A673 (cell line): ENCODE results near the gene VAV1. TPM values are rescaled to one million over a fixed set of nuclear protein-coding genes. Genes with fewer than 3 reads are reported as not detected.

Experiments
- BruUV-seq: library from RNA; stranded (reverse); fragments of 400-500 nt; replicated peaks from 2 replicates; lab custom pipeline; 2021; lab: Mats Ljungman, UMichigan
- CTCF ChIA-PET: fragments of 300-600 bp; sonication (Branson Sonifier 250); formaldehyde crosslinking; loops from one replicate; lab custom pipeline; 2022; ENCODE audit warnings: antibody characterized with exemption; lab: Charles Lee
- POLR2A ChIA-PET: fragments of 300-600 bp; sonication (Branson Sonifier 250); formaldehyde crosslinking; loops from one replicate; lab custom pipeline; 2022; ENCODE audit warnings: antibody characterized with exemption; ENCODE audit not compliant: low non-redundant PET; lab: Charles Lee
- DNase-seq: peaks from one replicate; pipeline ENCODE4 v3.0.0-alpha.2; 2015; ENCODE audit warnings: low spot score
- H3K27ac ChIP-seq: fragments of 200-600 bp; sonication (generic); 2 replicates; pipeline ENCODE4 v1.5.1; 2016; ENCODE audit warnings: mixed run types, low read depth, mild to moderate bottlenecking, mixed read lengths, antibody characterized with exemption, low read length; ENCODE audit not compliant: poor library complexity, severe bottlenecking
- H3K27me3 ChIP-seq: fragments of 200-600 bp; sonication (generic); replicated peaks from 2 replicates; pipeline ENCODE4 v1.6.1; 2017; ENCODE audit warnings: mixed run types, low read depth, mild to moderate bottlenecking, mixed read lengths, antibody characterized with exemption, low read length; ENCODE audit not compliant: insufficient read depth, poor library complexity
- H3K36me3 ChIP-seq: fragments of 200-600 bp; sonication (generic); 2 replicates; pipeline ENCODE4 v1.6.1; 2016; ENCODE audit warnings: mixed run types, mild to moderate bottlenecking, mixed read lengths, antibody characterized with exemption, low read length; ENCODE audit not compliant: insufficient read depth, poor library complexity, severe bottlenecking
- H3K4me1 ChIP-seq: fragments of 200-600 bp; sonication (generic); 2 replicates; pipeline ENCODE4 v1.6.1; 2017; ENCODE audit warnings: mixed run types, mild to moderate bottlenecking, mixed read lengths, antibody characterized with exemption, low read length; ENCODE audit not compliant: insufficient read depth, poor library complexity, severe bottlenecking
- H3K4me3 ChIP-seq: fragments of 200-600 bp; sonication (generic); 2 replicates; pipeline ENCODE4 v1.5.1; 2016; ENCODE audit warnings: low read depth, mixed run types, mild to moderate bottlenecking, mixed read lengths, low read length; ENCODE audit not compliant: poor library complexity, severe bottlenecking
- H3K9me3 ChIP-seq: fragments of 200-600 bp; sonication (generic); 2 replicates; pipeline ENCODE4 v1.6.1; 2016; ENCODE audit warnings: mixed run types, low read depth, mild to moderate bottlenecking, mixed read lengths, antibody characterized with exemption, low read length; ENCODE audit not compliant: poor library complexity, severe bottlenecking
- EZH2 ChIP-seq: fragments of 200-600 bp; sonication (generic); IDR thresholded peaks from 2 replicates; pipeline ENCODE4 v1.6.1; 2017; ENCODE audit warnings: borderline replicate concordance, low read depth, mild to moderate bottlenecking, mixed read lengths, antibody characterized with exemption, low read length; ENCODE audit not compliant: poor library complexity, severe bottlenecking
- intact Hi-C: fragments of 100-400 bp; cut with micrococcal nuclease; formaldehyde crosslinking; loops from one replicate; pipeline ENCODE4 v1.10.0; 2022; ENCODE audit not compliant: unreplicated experiment
- total RNA-seq: library from RNA; stranded (reverse); gene quantifications from 2 replicates; pipeline ENCODE4 v1.2.3, GENCODE V29; 2021
- TF ChIP-seq, protein P1 (sequence below): fragments of 300-800, 200-600 bp; sonication (generic); conservative IDR thresholded peaks from 2 replicates; pipeline ENCODE4 v1.5.1; 2017; ENCODE audit warnings: low read depth, mild to moderate bottlenecking, antibody characterized with exemption, low read length, moderate library complexity, mixed read lengths

VAV1 gene
- total RNA-seq, 1 experiment from 2014 or later, result 51.6 TPM

DNA sequence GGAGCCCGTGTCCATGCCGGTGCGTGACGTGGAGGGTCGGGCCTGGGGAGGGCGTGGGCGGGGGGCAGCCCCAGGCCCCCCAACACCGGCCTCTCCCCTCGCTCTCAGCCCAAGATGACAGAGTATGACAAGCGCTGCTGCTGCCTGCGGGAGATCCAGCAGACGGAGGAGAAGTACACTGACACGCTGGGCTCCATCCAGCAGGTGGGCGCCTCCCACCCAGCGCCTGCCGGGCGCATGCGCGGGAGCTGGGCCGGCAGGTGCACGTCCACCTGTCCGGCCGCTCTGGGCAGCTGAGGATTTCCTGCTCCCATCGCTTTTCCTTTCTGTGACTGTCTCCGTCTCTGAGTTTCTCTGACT, 49.8 kb downstream of the VAV1 start:
- Histone ChIP-seq H3K9me3 (peaks cover 15% of the 10 kb centered on the region), H3K4me3 (no peak overlapping the region), H3K36me3 (peaks cover 37% of the 10 kb centered on the region), H3K4me1 (no peaks in the 10 kb centered on the region), H3K27ac (no peak overlapping the region), H3K27me3 (no peaks in the 10 kb centered on the region)
- ChIA-PET CTCF (no interaction called here), POLR2A (no interaction called here)
- no peak for DNase-seq
- TF ChIP-seq, protein P1, sequence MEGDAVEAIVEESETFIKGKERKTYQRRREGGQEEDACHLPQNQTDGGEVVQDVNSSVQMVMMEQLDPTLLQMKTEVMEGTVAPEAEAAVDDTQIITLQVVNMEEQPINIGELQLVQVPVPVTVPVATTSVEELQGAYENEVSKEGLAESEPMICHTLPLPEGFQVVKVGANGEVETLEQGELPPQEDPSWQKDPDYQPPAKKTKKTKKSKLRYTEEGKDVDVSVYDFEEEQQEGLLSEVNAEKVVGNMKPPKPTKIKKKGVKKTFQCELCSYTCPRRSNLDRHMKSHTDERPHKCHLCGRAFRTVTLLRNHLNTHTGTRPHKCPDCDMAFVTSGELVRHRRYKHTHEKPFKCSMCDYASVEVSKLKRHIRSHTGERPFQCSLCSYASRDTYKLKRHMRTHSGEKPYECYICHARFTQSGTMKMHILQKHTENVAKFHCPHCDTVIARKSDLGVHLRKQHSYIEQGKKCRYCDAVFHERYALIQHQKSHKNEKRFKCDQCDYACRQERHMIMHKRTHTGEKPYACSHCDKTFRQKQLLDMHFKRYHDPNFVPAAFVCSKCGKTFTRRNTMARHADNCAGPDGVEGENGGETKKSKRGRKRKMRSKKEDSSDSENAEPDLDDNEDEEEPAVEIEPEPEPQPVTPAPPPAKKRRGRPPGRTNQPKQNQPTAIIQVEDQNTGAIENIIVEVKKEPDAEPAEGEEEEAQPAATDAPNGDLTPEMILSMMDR, result no peak
- TF ChIP-seq EZH2, result no peak
- intact Hi-C loops, result no loop called here
- BruUV-seq, result no TSS peak

DNA sequence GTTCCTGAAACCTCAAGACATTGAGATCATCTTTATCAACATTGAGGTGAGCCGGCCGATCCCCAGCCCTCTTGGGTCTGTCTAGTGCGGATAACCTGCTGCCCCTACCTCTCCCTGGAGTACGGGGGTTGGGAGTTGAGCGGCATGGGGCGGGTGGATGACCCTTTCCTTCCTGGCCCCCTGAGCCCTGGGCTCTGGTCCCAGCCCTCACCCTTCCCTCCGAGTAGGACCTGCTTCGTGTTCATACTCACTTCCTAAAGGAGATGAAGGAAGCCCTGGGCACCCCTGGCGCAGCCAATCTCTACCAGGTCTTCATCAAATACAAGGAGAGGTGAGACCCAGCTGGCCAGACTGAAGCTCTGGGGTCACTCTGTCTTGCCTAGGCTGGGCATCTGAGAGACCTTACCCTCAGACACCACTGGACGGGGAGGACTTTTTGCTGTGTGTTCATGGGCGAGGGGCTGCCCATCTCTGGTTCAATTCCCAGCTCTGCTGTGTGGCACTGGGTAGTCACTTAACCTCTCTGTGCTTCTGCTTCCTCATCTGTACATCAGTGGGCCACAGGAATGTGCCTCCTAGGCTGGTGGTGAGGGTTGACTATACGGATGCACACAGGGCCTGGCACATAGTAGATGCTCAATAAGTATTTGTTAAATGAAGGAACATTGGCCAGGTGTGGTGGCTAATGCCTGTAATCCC, 52.7 kb downstream of the VAV1 start:
- H3K4me3 ChIP-seq, result no peak overlapping the region
- H3K27me3 ChIP-seq, result no peaks in the 10 kb centered on the region
- H3K36me3 ChIP-seq, result peaks cover 59% of the 10 kb centered on the region
- no TSS peak for BruUV-seq
- TF ChIP-seq, protein P1, result no peak
- TF ChIP-seq EZH2, result no peak
- no peaks in the 10 kb centered on the region for H3K4me1 ChIP-seq
- ChIA-PET CTCF (no interaction called here), POLR2A (no interaction called here)
- peaks cover 3% of the 10 kb centered on the region for H3K9me3 ChIP-seq
- H3K27ac ChIP-seq, result no peak overlapping the region
- no peak for DNase-seq
- intact Hi-C loops, result no loop called here

DNA sequence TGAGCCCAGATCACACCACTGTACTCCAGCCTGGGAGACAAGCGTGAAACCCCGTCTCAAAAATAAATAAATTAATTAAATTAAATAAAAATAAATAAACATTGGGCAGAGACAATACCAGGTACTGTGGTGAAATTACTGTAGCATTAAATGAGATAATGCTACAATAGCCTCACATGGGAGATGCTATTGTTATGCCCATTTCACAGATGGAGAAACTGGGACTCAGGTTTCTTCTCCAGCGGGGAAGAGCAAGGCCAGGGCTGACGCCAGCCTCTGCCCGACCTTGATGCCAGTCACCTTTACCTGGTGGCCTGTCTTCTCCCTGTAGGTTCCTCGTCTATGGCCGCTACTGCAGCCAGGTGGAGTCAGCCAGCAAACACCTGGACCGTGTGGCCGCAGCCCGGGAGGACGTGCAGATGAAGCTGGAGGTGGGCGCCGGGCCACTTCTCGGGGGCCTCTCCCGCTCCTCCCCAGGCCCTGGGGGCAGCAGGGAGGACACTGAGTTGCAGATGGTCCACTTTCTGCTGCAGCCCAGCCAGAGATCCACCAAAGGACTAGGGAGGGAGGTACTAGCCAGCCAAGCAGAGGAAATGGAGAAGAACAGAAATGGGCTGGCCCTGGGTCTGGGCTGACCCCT, 53.9 kb downstream of the VAV1 start:
- Histone ChIP-seq H3K9me3 (no peaks in the 10 kb centered on the region), H3K27ac (no peak overlapping the region), H3K4me1 (no peaks in the 10 kb centered on the region), H3K36me3 (peaks cover 53% of the 10 kb centered on the region), H3K4me3 (no peak overlapping the region), H3K27me3 (no peaks in the 10 kb centered on the region)
- DNase-seq, result no peak
- intact Hi-C loops, result no loop called here
- BruUV-seq, result no TSS peak
- ChIA-PET POLR2A (no interaction called here), CTCF (no interaction called here)
- no peak for TF ChIP-seq EZH2
- TF ChIP-seq, protein P1, result no peak
